GM12801 (cell line): ENCODE results near the gene LIPJ.

ENCODE experiments used
- TF ChIP-seq, protein P1 (sequence below): IDR thresholded peaks from one replicate; pipeline ENCODE4 v1.5.1; 2011; ENCODE audit warnings: control low read depth; ENCODE audit not compliant: insufficient read length; ENCODE audit errors: extremely low read depth

LIPJ gene, protein sequence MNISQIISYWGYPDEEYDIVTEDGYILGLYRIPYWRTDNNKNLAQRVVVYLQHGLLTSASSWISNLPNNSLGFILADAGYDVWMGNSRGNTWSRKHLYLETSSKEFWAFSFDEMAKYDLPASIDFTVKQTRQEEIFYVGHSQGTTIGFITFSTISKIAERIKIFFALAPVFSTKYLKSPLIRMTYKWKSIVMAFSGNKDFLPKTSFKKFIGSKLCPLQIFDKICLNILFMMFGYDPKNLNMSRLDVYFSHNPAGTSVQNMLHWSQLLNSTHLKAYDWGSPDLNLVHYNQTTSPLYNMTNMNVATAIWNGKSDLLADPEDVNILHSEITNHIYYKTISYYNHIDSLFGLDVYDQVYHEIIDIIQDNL

DNA sequence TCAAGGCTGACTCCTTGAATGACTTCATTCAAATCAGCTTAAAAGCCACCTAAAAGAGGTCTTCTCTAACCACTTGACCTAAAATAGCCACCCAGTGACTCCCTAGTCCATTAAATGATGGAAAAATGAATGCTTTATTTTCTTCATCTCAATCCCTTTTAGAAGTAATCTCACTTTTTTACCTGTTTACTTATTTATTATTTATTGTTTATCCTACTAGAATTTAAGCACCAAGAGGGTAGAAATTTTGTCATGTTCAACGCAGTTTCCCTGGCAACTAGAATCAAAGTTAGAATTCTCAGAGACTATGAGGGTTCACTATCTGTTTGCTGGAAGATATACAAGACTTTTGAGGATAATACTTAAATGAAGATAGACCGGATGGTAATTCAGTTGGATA is at the start of gene LIPJ:
Gene LIPJ, plus strand, starts transcription at position 301 of the 400 bp plus-strand sequence. CDS start 3,926 bp downstream, outside the sequence.
- TF ChIP-seq, protein P1, sequence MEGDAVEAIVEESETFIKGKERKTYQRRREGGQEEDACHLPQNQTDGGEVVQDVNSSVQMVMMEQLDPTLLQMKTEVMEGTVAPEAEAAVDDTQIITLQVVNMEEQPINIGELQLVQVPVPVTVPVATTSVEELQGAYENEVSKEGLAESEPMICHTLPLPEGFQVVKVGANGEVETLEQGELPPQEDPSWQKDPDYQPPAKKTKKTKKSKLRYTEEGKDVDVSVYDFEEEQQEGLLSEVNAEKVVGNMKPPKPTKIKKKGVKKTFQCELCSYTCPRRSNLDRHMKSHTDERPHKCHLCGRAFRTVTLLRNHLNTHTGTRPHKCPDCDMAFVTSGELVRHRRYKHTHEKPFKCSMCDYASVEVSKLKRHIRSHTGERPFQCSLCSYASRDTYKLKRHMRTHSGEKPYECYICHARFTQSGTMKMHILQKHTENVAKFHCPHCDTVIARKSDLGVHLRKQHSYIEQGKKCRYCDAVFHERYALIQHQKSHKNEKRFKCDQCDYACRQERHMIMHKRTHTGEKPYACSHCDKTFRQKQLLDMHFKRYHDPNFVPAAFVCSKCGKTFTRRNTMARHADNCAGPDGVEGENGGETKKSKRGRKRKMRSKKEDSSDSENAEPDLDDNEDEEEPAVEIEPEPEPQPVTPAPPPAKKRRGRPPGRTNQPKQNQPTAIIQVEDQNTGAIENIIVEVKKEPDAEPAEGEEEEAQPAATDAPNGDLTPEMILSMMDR = no peak

GRCh38 chr10:88537322-88537721 is 49.2 kb upstream of the LIPJ start:
- TF ChIP-seq, protein P1 = no peak

GRCh38 chr10:88538048-88538447 is 48.5 kb upstream of the LIPJ start:
- TF ChIP-seq, protein P1 = no peak

DNA sequence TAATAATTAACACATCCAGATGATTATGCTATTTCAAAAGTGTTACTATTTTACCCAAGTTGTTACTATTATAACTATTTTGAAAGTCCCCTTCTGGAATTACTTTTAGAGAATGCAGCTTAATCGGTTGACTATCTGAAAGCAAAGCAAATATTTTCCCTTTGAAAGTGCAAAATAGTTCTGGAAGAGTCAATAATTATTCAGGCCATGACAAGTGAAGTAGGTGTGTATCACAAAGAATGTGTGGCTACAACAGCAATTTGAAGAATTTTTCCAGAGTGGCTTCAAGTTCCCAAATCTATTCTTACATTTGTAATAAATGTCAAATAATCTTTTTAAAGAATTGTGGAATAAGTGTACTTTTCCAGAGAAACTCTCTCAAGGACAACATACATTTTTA is 46.2 kb upstream of the LIPJ start:
- TF ChIP-seq, protein P1 = no peak

GRCh38 chr10:88541116-88541626 is 45.4 kb upstream of the LIPJ start:
- TF ChIP-seq, protein P1 = no peak

GRCh38 chr10:88542522-88542921 is 44.0 kb upstream of the LIPJ start:
- TF ChIP-seq, protein P1 = no peak

DNA sequence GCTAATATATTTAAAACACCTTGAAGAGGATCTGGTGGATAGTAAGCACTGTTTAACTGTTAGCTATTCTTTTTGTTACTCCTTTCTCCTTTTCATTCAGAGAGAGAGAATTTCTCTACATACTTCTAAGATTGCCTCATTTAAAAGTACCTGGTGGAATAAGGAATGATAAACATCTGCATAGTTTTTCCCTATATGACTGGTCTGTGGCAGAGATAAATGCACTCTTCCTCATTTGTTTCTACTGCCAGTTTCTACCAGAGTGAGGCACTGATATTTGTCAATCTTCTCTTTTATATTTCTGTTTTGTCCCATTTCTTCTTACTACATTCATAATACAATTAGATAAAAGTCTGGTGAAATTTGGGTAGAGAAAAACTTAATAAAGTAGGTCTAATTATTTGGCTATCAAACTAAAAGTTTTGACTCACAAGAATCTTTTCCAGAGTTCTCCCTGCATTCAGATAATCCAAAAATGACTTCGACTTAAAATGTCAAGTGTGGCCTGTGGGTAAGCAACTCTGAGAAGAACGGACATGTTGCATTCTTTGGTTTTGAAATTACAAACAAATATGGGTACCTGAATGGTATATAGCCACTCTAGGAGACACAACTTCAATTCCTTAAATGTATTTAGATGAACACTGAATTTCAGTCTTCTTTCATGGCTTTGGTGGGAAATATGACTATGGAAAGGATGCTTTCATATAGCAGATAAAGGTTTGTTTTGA is 42.3 kb upstream of the LIPJ start:
- TF ChIP-seq, protein P1 = no peak
